Right atrium auricular region (tissue), 2 donors: Measurements from ENCODE around the gene DGKD. TPM values are rescaled to one million over a fixed set of nuclear protein-coding genes. Genes with fewer than 3 reads are reported as not detected.

ENCODE experiments used
- DNase-seq: peaks from one replicate; pipeline ENCODE4 v3.0.0-alpha.2; 2019; ENCODE audit warnings: low spot score
- H3K27ac ChIP-seq, 2 donors: fragments of 200-600 bp; sonication (generic); 1 replicate in 1 of 2; 2 replicates in 1 of 2; pipeline ENCODE4 v1.5.1; 2016 to 2019
- H3K27me3 ChIP-seq, 2 donors: fragments of 200-600 bp; sonication (generic); one replicate each; pipeline versions ENCODE4 v1.5.1 to v1.6.0; 2017 to 2019
- H3K36me3 ChIP-seq: fragments of 200-600 bp; sonication (generic); one replicate; pipeline ENCODE4 v1.5.1; 2016
- H3K4me1 ChIP-seq, 2 donors: fragments of 200-600 bp; sonication (generic); one replicate each; pipeline versions ENCODE4 v1.5.1 to v1.6.0; 2017 to 2019
- H3K4me3 ChIP-seq, 2 donors: fragments of 200-600 bp; sonication (generic); 1 replicate in 1 of 2; 2 replicates in 1 of 2; pipeline ENCODE4 v1.5.1; 2017 to 2019; ENCODE audit warnings: mild to moderate bottlenecking in 1 of 2, moderate library complexity in 1 of 2
- H3K9me3 ChIP-seq, 2 donors: fragments of 200-600 bp; sonication (generic); one replicate each; pipeline ENCODE4 v1.5.1; 2019
- total RNA-seq, 2 donors: library from RNA; depleted of rRNA; stranded (reverse); fragments of >200 nt; gene quantifications; one replicate each; pipeline ENCODE4 v1.1.0, GENCODE V29; 2016
- TF ChIP-seq, protein P1 (sequence below), 2 donors: fragments of 200-600 bp; sonication (generic); IDR thresholded peaks; one replicate each; pipeline ENCODE4 v1.5.1; 2019; ENCODE audit warnings: antibody characterized with exemption in 2 of 2

DGKD gene
- total RNA-seq, 2 donors from 2014 or later = 18.4 to 40.1 TPM

DNA sequence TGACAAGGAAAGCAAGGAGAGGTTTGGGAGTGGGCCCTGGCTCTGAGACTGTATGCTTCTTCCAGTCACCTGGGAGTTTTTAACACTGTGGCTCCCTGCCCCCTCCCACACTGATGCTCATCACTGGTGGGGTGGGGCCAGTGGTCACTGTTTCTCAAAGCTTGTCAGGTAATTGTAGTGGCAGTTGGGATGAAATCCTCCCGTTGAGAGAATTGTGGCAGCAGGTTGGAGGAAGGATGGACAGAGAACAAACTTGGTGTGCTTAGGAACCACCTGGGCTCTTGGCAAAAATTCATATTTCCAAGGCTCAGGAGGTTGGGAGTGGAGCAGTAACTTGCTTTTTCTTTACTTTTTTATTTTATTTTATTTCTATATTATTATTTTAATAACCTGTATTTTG, 25.1 kb downstream of the DGKD start:
- no peak for DNase-seq
- Histone ChIP-seq H3K9me3 (no peaks in the 10 kb centered on the region), H3K27me3 (no peaks in the 10 kb centered on the region), H3K4me1 (no peaks in the 10 kb centered on the region), H3K4me3 (no peak overlapping the region), H3K27ac (no peak overlapping the region), H3K36me3 (no peaks in the 10 kb centered on the region)
- TF ChIP-seq, protein P1, sequence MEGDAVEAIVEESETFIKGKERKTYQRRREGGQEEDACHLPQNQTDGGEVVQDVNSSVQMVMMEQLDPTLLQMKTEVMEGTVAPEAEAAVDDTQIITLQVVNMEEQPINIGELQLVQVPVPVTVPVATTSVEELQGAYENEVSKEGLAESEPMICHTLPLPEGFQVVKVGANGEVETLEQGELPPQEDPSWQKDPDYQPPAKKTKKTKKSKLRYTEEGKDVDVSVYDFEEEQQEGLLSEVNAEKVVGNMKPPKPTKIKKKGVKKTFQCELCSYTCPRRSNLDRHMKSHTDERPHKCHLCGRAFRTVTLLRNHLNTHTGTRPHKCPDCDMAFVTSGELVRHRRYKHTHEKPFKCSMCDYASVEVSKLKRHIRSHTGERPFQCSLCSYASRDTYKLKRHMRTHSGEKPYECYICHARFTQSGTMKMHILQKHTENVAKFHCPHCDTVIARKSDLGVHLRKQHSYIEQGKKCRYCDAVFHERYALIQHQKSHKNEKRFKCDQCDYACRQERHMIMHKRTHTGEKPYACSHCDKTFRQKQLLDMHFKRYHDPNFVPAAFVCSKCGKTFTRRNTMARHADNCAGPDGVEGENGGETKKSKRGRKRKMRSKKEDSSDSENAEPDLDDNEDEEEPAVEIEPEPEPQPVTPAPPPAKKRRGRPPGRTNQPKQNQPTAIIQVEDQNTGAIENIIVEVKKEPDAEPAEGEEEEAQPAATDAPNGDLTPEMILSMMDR (IDR thresholded peaks at IDR 0.05) = no peak

- H3K4me3 ChIP-seq = no peak overlapping the region
- peaks cover 0 to 7% of the 10 kb centered on the region in 2 donors for H3K4me1 ChIP-seq
- TF ChIP-seq, protein P1 (IDR thresholded peaks at IDR 0.05) = no peak
- H3K27ac ChIP-seq = no peak overlapping the region
- DNase-seq = no peak
- H3K9me3 ChIP-seq = no peaks in the 10 kb centered on the region
- no peaks in the 10 kb centered on the region for H3K27me3 ChIP-seq
- H3K36me3 ChIP-seq = no peaks in the 10 kb centered on the region
These were observed 26.0 kb downstream of the DGKD start for GRCh38 chr2:233380132-233380895.

GRCh38 chr2:233380995-233381637, 26.8 kb downstream of the DGKD start:
- no peak for DNase-seq
- no peaks in the 10 kb centered on the region for H3K36me3 ChIP-seq
- H3K4me3 ChIP-seq = no peak overlapping the region
- TF ChIP-seq, protein P1 (IDR thresholded peaks at IDR 0.05) = no peak
- no peaks in the 10 kb centered on the region for H3K9me3 ChIP-seq
- H3K27ac ChIP-seq = no peak overlapping the region
- peaks cover 0 to 15% of the 10 kb centered on the region in 2 donors for H3K4me1 ChIP-seq
- no peaks in the 10 kb centered on the region for H3K27me3 ChIP-seq

DNA sequence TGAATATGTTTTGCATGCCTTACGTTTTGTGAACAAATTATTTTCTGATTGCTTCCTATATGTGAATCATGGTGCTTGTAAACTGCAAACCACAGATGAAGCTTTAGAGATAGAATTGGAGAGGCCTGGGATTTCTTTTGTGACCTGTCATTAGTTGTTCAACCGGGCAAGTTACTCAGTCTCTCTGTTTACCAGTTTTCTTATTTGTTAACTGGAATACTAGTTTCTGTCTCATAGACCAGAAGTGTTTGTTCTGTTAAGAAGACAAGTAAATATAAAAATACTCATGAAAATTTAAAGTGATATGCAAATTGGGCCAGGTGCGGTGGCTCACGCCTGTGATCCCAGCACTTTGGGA, 27.3 kb downstream of the DGKD start:
- no peak for DNase-seq
- Histone ChIP-seq H3K9me3 (no peaks in the 10 kb centered on the region), H3K27me3 (no peaks in the 10 kb centered on the region), H3K4me3 (no peak overlapping the region), H3K36me3 (no peaks in the 10 kb centered on the region), H3K27ac (no peak overlapping the region), H3K4me1 (peaks cover 0 to 20% of the 10 kb centered on the region in 2 donors)
- TF ChIP-seq, protein P1 (IDR thresholded peaks at IDR 0.05) = no peak

DNA sequence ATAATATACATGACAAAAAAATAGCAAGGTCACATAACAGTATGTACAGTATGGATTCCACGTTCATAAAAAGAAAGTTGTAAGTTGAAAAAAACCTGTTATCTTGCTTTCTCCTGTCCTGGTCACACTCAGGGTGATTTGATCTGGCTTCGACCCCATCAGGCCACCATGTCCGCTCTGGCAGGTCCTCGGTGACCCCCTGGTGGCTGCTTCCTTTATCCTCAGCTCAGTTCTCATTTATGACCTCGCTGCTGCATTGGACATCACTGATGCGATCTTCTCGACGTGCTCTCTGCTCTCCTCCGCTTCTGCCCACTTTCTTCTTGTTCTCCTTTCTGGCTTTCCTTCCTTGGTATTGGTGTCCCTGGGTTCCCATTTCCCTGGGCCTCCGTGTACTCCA, 29.7 kb downstream of the DGKD start:
- no peaks in the 10 kb centered on the region for H3K36me3 ChIP-seq
- H3K4me1 ChIP-seq = peaks cover 0 to 39% of the 10 kb centered on the region in 2 donors
- no peak overlapping the region for H3K4me3 ChIP-seq
- no peak for DNase-seq
- no peaks in the 10 kb centered on the region for H3K27me3 ChIP-seq
- H3K9me3 ChIP-seq = no peaks in the 10 kb centered on the region
- TF ChIP-seq, protein P1 (IDR thresholded peaks at IDR 0.05) = no peak
- H3K27ac ChIP-seq = no peak overlapping the region
